HCT116 (cell line): ENCODE results near the gene SLC35E2B. TPM values are rescaled to one million over a fixed set of nuclear protein-coding genes. Genes with fewer than 3 reads are reported as not detected.
A peak's percentile ranks its signal among the peaks of the same experiment; 100 is the strongest.

Experiments
- ATAC-seq: fragments of 200-7000 bp; cut with Tn5 transposase; 2 replicates; pipeline ENCODE4 v1.9.1; 2020; ENCODE audit warnings: mild to moderate bottlenecking, moderate library complexity
- BruUV-seq: library from RNA; stranded (reverse); fragments of 400-500 nt; replicated peaks from 2 replicates; lab custom pipeline; 2021; lab: Mats Ljungman, UMichigan
- CTCF ChIA-PET: fragments of 300-600 bp; sonication (Branson Sonifier 250); formaldehyde crosslinking; loops from one replicate; lab custom pipeline; 2021; ENCODE audit warnings: antibody characterized with exemption; lab: Charles Lee
- POLR2A ChIA-PET: fragments of 300-600, 350-600 bp; sonication (Branson Sonifier 250); formaldehyde crosslinking; loops from one replicate; lab custom pipeline; 2021; ENCODE audit warnings: antibody characterized with exemption; lab: Charles Lee
- RAD21 ChIA-PET, 2 experiments: fragments of 300-600 bp; sonication (Branson Sonifier 250); formaldehyde crosslinking; loops; one replicate each; lab custom pipeline; 2023; ENCODE audit warnings: low total read pairs in 2 of 2; ENCODE audit not compliant: uncharacterized antibody in 2 of 2, unreplicated experiment in 2 of 2, low non-redundant PET in 1 of 2; lab: Charles Lee
- DNase-seq: peaks from one replicate; pipeline ENCODE4 v3.0.0-alpha.2; 2010; ENCODE audit warnings: low read depth, low spot score
- H2AFZ ChIP-seq: fragments of 200-600 bp; shearing (Covaris generic), sonication (generic); 2 replicates; pipeline ENCODE4 v1.6.1; 2017; ENCODE audit warnings: low read depth, mixed run types, mixed read lengths, antibody characterized with exemption, low read length; ENCODE audit not compliant: poor library complexity, severe bottlenecking
- H3K27ac ChIP-seq: 2 replicates; pipeline ENCODE4 v1.5.1; 2012; ENCODE audit warnings: low read depth, low read length
- H3K27me3 ChIP-seq: fragments of 200-600 bp; sonication (generic); 2 replicates; pipeline ENCODE4 v1.6.1; 2016; ENCODE audit warnings: mixed run types, low read length, mixed read lengths; ENCODE audit not compliant: insufficient read depth
- H3K36me3 ChIP-seq, 2 experiments: fragments of 200-500 bp in 1 of 2; fragments of 200-600 bp in 1 of 2; sonication (Bioruptor generic) in 1 of 2; sonication (generic) in 1 of 2; 2 replicates each; pipeline versions ENCODE4 v1.5.1 to v1.6.1; 2014 to 2016; ENCODE audit warnings: low read length in 2 of 2, inconsistent platforms in 1 of 2, mixed read lengths in 1 of 2, mixed run types in 1 of 2; ENCODE audit not compliant: insufficient read depth in 2 of 2, control insufficient read depth in 1 of 2
- H3K4me1 ChIP-seq, 2 experiments: fragments of 200-600 bp in 1 of 2; sonication (generic) in 1 of 2; 2 replicates each; pipeline versions ENCODE4 v1.5.1 to v1.6.1; 2012 to 2017; ENCODE audit warnings: low read length in 2 of 2, inconsistent platforms in 1 of 2, mild to moderate bottlenecking in 1 of 2, mixed read lengths in 1 of 2, mixed run types in 1 of 2, moderate library complexity in 1 of 2; ENCODE audit not compliant: insufficient read depth in 2 of 2, control insufficient read depth in 1 of 2
- H3K4me2 ChIP-seq: fragments of 200-600 bp; sonication (generic); 2 replicates; pipeline ENCODE4 v1.6.1; 2017; ENCODE audit warnings: mixed run types, low read length, mixed read lengths
- H3K4me3 ChIP-seq, 2 experiments: fragments of 200-600 bp in 1 of 2; sonication (generic) in 1 of 2; replicated peaks in 1 of 2; 2 replicates each; pipeline ENCODE4 v1.5.1; 2011 to 2016; ENCODE audit warnings: low read length in 2 of 2, control low read depth in 1 of 2, low read depth in 1 of 2, mild to moderate bottlenecking in 1 of 2, mixed read lengths in 1 of 2, mixed run types in 1 of 2
- H3K79me2 ChIP-seq: fragments of 200-600 bp; sonication (generic); 2 replicates; pipeline ENCODE4 v1.6.1; 2017; ENCODE audit warnings: mild to moderate bottlenecking, mixed run types, low read length, moderate library complexity, mixed read lengths; ENCODE audit not compliant: insufficient read depth
- H3K9ac ChIP-seq: fragments of 200-600 bp; sonication (generic); 2 replicates; pipeline ENCODE4 v1.6.1; 2016; ENCODE audit warnings: low read length, mixed read lengths
- H3K9me2 ChIP-seq: fragments of 200-600 bp; sonication (generic), shearing (Covaris generic); 2 replicates; pipeline ENCODE4 v1.6.1; 2017; ENCODE audit warnings: mixed run types, mild to moderate bottlenecking, moderate library complexity; ENCODE audit not compliant: insufficient read depth
- H3K9me3 ChIP-seq, 2 experiments: fragments of 200-500 bp in 1 of 2; fragments of 200-600 bp in 1 of 2; sonication (Bioruptor generic) in 1 of 2; sonication (generic) in 1 of 2; 2 replicates each; pipeline ENCODE4 v1.6.1; 2014 to 2017; ENCODE audit warnings: low read length in 2 of 2, mixed read lengths in 2 of 2, inconsistent platforms in 1 of 2, low read depth in 1 of 2, mild to moderate bottlenecking in 1 of 2, mixed run types in 1 of 2, moderate library complexity in 1 of 2; ENCODE audit not compliant: control insufficient read depth in 1 of 2, insufficient read depth in 1 of 2
- H4K20me1 ChIP-seq: fragments of 200-600 bp; sonication (generic), shearing (Covaris generic); 2 replicates; pipeline ENCODE4 v1.6.1; 2017; ENCODE audit warnings: mixed run types, mild to moderate bottlenecking, moderate library complexity; ENCODE audit not compliant: insufficient read depth
- ATF3 ChIP-seq: IDR thresholded peaks from 2 replicates; pipeline ENCODE4 v1.6.1; 2012
- CTCF ChIP-seq, 3 experiments: fragments of 200-600 bp in 1 of 3; sonication (generic) in 1 of 3; IDR thresholded peaks in 2 of 3; conservative IDR thresholded peaks in 1 of 3; 2 replicates each; pipeline ENCODE4 v1.5.1; 2012 to 2017; ENCODE audit warnings: low read depth in 2 of 3, low read length in 2 of 3, antibody characterized with exemption in 1 of 3, borderline replicate concordance in 1 of 3, control low read depth in 1 of 3, mild to moderate bottlenecking in 1 of 3, mixed read lengths in 1 of 3, mixed run types in 1 of 3, moderate library complexity in 1 of 3; ENCODE audit not compliant: insufficient read depth in 1 of 3
- EGR1 ChIP-seq: IDR thresholded peaks from 2 replicates; pipeline ENCODE4 v1.6.1; 2012; ENCODE audit warnings: low read depth
- ELF1 ChIP-seq: IDR thresholded peaks from 2 replicates; pipeline ENCODE4 v1.6.1; 2012; ENCODE audit warnings: low read depth, borderline replicate concordance
- JUND ChIP-seq: IDR thresholded peaks from 2 replicates; pipeline ENCODE4 v1.6.1; 2012
- POLR2A ChIP-seq: IDR thresholded peaks from 2 replicates; pipeline ENCODE4 v1.7.0; 2011; ENCODE audit warnings: borderline replicate concordance; ENCODE audit not compliant: insufficient read depth, insufficient read length; ENCODE audit errors: extremely low read depth
- POLR2AphosphoS5 ChIP-seq: IDR thresholded peaks from 2 replicates; pipeline ENCODE4 v1.6.1; 2011; ENCODE audit warnings: mild to moderate bottlenecking, low read depth, low read length, moderate library complexity
- RAD21 ChIP-seq: IDR thresholded peaks from 2 replicates; pipeline ENCODE4 v1.6.1; 2012; ENCODE audit warnings: low read depth, mild to moderate bottlenecking
- SIN3A ChIP-seq: IDR thresholded peaks from 2 replicates; pipeline ENCODE4 v1.6.1; 2012; ENCODE audit warnings: low read depth
- SP1 ChIP-seq: IDR thresholded peaks from 2 replicates; pipeline ENCODE4 v1.6.1; 2012; ENCODE audit warnings: low read depth
- TCF7L2 ChIP-seq: IDR thresholded peaks from 2 replicates; pipeline ENCODE4 v1.7.0; 2011; ENCODE audit warnings: borderline replicate concordance, inconsistent platforms; ENCODE audit not compliant: insufficient read depth, insufficient read length; ENCODE audit errors: extremely low read depth
- YY1 ChIP-seq: IDR thresholded peaks from 2 replicates; pipeline ENCODE4 v1.6.1; 2011; ENCODE audit warnings: low read length, low read depth, moderate library complexity, mild to moderate bottlenecking; ENCODE audit not compliant: insufficient replicate concordance; ENCODE audit errors: extremely low read depth
- ZFX ChIP-seq: fragments of 450-650 bp; IDR thresholded peaks from 2 replicates; pipeline ENCODE4 v1.6.1; 2017
- intact Hi-C: fragments of 100-400 bp; cut with micrococcal nuclease; formaldehyde crosslinking; loops from 2 replicates; pipeline ENCODE4 v1.10.0; 2022
- total RNA-seq: library from RNA; stranded (reverse); gene quantifications from one replicate; pipeline ENCODE4 v1.2.1, GENCODE V29; 2021; ENCODE audit not compliant: unreplicated experiment

The SLC35E2B gene
- total RNA-seq, 1 experiment from 2014 or later = 30.3 TPM

DNA sequence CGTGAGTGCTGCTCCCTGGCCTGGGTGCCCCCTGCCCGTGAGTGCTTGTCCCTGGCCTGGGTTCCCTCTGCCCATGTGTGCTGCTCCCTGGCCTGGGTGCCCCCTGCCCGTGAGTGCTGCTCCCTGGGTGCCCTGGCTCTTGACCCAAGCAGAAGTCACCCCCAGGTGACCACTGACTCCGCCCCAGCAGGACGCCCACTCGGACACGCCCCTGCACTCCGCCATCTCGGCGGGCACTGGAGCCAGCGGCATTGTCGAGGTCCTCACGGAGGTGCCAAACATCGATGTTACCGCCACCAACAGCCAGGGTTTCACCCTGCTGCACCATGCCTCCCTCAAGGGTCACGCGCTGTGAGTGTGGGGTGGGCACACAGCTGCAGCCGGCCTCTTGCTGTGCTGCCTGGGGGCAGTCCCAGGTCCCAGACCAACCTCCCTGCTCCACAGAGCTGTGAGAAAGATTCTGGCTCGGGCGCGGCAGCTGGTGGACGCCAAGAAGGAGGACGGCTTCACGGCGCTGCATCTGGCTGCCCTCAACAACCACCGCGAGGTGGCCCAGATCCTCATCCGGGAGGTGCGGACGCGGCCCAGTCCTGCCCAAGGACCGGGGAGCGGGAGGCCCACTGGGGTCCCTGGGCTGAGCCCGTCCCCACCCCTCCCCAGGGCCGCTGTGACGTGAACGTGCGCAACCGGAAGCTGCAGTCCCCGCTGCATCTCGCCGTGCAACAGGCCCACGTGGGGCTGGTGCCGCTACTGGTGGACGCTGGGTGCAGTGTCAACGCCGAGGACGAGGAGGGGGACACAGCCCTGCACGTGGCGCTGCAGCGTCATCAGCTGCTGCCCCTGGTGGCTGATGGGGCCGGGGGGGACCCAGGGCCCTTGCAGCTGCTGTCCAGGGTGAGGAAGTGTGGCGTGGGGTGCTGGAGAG, 64.5 kb downstream of the SLC35E2B start:
- Histone ChIP-seq H3K4me3 (peak overlapping the region; percentile 69 to 88), H3K27ac (peak overlapping the region; percentile 99), H3K4me2 (peak overlapping the region; percentile 84), H3K4me1 (peaks cover 4 to 38% of the 10 kb centered on the region in 2 experiments), H3K36me3 (no peaks in the 10 kb centered on the region), H3K9me2 (no peaks in the 10 kb centered on the region), H3K79me2 (peaks cover 13% of the 10 kb centered on the region; the same call in 1 of the 2 replicates), H3K27me3 (no peaks in the 10 kb centered on the region), H3K9ac (peak overlapping the region; percentile 86), H2AFZ (no peak overlapping the region), H4K20me1 (no peaks in the 10 kb centered on the region), H3K9me3 (no peaks in the 10 kb centered on the region)
- intact Hi-C loops = no loop called here
- RAD21 ChIA-PET = no interaction called here
- ATAC-seq (peak; percentile 54), DNase-seq (peak; percentile 48)
- CTCF ChIA-PET = interaction anchor here (1.1 to 1.6 kb wide), 5 partner anchors 8 to 281 kb away, joined by 3 to 6 read pairs (median 5); partner anchors contain the start of gene MIB2
- TSS peak; percentile 94 for BruUV-seq
- POLR2A ChIA-PET = interaction anchor here (0.8 to 2.4 kb wide), 3 partner anchors 10 to 118 kb away, joined by 3 to 15 read pairs (median 6); partner anchors contain the start of gene MIB2
- TF ChIP-seq RAD21 = no peak
- peak; percentile 39; the same call in 1 of the 2 replicates for TF ChIP-seq POLR2AphosphoS5
- no peak for TF ChIP-seq JUND
- TF ChIP-seq TCF7L2 = peak; percentile 9
- TF ChIP-seq SP1 = no peak
- TF ChIP-seq ELF1 = no peak
- peak; percentile 35 for TF ChIP-seq POLR2A
- TF ChIP-seq SIN3A = no peak
- 0 out of 2 replicates have a peak, but pooled peaks have one; percentile 5 for TF ChIP-seq ZFX
- peak; percentile 63 for TF ChIP-seq YY1
- 0 out of 6 replicates have a peak, but pooled peaks of 1 of the 3 experiments have one; percentile 4 for TF ChIP-seq CTCF (IDR thresholded peaks at IDR 0.05 in 2 of 3, conservative IDR thresholded peaks at IDR 0.05 in 1 of 3; ENCODE audit: borderline replicate concordance in 1 of 3, insufficient read depth in 1 of 3, low read depth in 2 of 3, low read length in 2 of 3)
- TF ChIP-seq EGR1 = no peak
- TF ChIP-seq ATF3 = no peak
